K562 (cell line): ENCODE measurements around the gene DPH2. TPM values are rescaled to one million over a fixed set of nuclear protein-coding genes. Genes with fewer than 3 reads are reported as not detected.
A peak's percentile ranks its signal among the peaks of the same experiment; 100 is the strongest.

ENCODE experiments used
- ATF7 ChIP-seq: fragments of 450-650 bp; IDR thresholded peaks from 2 replicates; pipeline ENCODE4 v1.7.1; 2014; ENCODE audit warnings: mild to moderate bottlenecking, moderate library complexity
- CC2D1A ChIP-seq: fragments of 450-650 bp; IDR thresholded peaks from 2 replicates; pipeline ENCODE4 v1.6.1; 2017; ENCODE audit warnings: mild to moderate bottlenecking
- CEBPG ChIP-seq, 3 experiments: fragments of 200-800 bp in 1 of 3; sonication (Bioruptor generic) in 1 of 3; sonication (generic) in 1 of 3; formaldehyde crosslinking in 1 of 3; IDR thresholded peaks in 2 of 3; conservative IDR thresholded peaks in 1 of 3; 2 replicates each; pipeline versions ENCODE4 v1.6.1 to v1.8.0; 2016 to 2022; ENCODE audit warnings: missing compliant biosample characterization in 2 of 3, missing genetic modification characterization in 2 of 3, mild to moderate bottlenecking in 1 of 3, missing genetic modification reagents in 1 of 3
- CXXC5 ChIP-seq: fragments of 250-450 bp; sonication (Bioruptor Pico); IDR thresholded peaks from 2 replicates; pipeline ENCODE4 v1.8.0; 2022; ENCODE audit warnings: inconsistent platforms, mild to moderate bottlenecking, moderate library complexity
- EWSR1 ChIP-seq: fragments of 450-650 bp; IDR thresholded peaks from 2 replicates; pipeline ENCODE4 v1.6.1; 2018; ENCODE audit warnings: borderline replicate concordance, mild to moderate bottlenecking, low read depth, moderate library complexity; ENCODE audit not compliant: partially characterized antibody
- FOXA3 ChIP-seq, 2 experiments: fragments of 450-650 bp in 1 of 2; sonication (generic) in 1 of 2; formaldehyde crosslinking; IDR thresholded peaks in 1 of 2; conservative IDR thresholded peaks in 1 of 2; 2 replicates each; pipeline versions ENCODE4 v1.4.0 to v1.8.0; 2020 to 2022; ENCODE audit warnings: mild to moderate bottlenecking in 2 of 2, missing genetic modification reagents in 1 of 2
- FOXJ3 ChIP-seq: sonication (generic); formaldehyde crosslinking; IDR thresholded peaks from 2 replicates; pipeline ENCODE4 v1.4.0; 2020; ENCODE audit warnings: mild to moderate bottlenecking, missing genetic modification reagents
- HDAC3 ChIP-seq: fragments of 450-650 bp; IDR thresholded peaks from 2 replicates; pipeline ENCODE4 v1.6.1; 2018; ENCODE audit warnings: borderline replicate concordance, mild to moderate bottlenecking, moderate library complexity; ENCODE audit not compliant: partially characterized antibody
- KLF6 ChIP-seq: fragments of 250-450 bp; sonication (Bioruptor Pico); IDR thresholded peaks from 2 replicates; pipeline ENCODE4 v1.4.0; 2020; ENCODE audit warnings: mild to moderate bottlenecking, moderate library complexity, borderline replicate concordance
- MTA2 ChIP-seq: fragments of 450-650 bp; IDR thresholded peaks from 2 replicates; pipeline ENCODE4 v1.6.1; 2016; ENCODE audit warnings: low read depth
- MYC ChIP-seq, 2 experiments: fragments of 250-450 bp in 1 of 2; sonication (Bioruptor Pico) in 1 of 2; IDR thresholded peaks; 2 replicates each; pipeline versions ENCODE4 v1.5.1 to v1.6.1; 2012 to 2021; ENCODE audit warnings: low read depth in 2 of 2, borderline replicate concordance in 1 of 2, improper control_type of control experiment in 1 of 2, low read length in 1 of 2, mild to moderate bottlenecking in 1 of 2, moderate library complexity in 1 of 2
- NR0B1 ChIP-seq: fragments of 450-650 bp; IDR thresholded peaks from one replicate; pipeline ENCODE4 v1.6.1; 2018; ENCODE audit warnings: mild to moderate bottlenecking, moderate library complexity; ENCODE audit not compliant: partially characterized antibody
- PHF8 ChIP-seq: fragments of 200-600 bp; sonication (generic); IDR thresholded peaks from 2 replicates; pipeline ENCODE4 v1.6.1; 2012; ENCODE audit warnings: mixed run types, mild to moderate bottlenecking, inconsistent platforms, low read length, moderate library complexity, borderline replicate concordance
- PHTF2 ChIP-seq: fragments of 250-450 bp; sonication (Bioruptor Pico); IDR thresholded peaks from 2 replicates; pipeline ENCODE4 v1.5.0; 2021; ENCODE audit warnings: mild to moderate bottlenecking
- POLR2A ChIP-seq: fragments of 450-650 bp; conservative IDR thresholded peaks from 2 replicates; pipeline ENCODE4 v1.6.1; 2016
- POLR2G ChIP-seq: fragments of 200-400 bp; formaldehyde crosslinking; IDR thresholded peaks from 2 replicates; pipeline ENCODE4 v1.6.1; 2017; ENCODE audit warnings: low read depth, mild to moderate bottlenecking, antibody characterized with exemption, low read length, moderate library complexity
- RAD21 ChIP-seq, 2 experiments: fragments of 250-450 bp in 1 of 2; fragments of 450-650 bp in 1 of 2; sonication (Bioruptor Pico) in 1 of 2; formaldehyde crosslinking in 1 of 2; IDR thresholded peaks in 1 of 2; conservative IDR thresholded peaks in 1 of 2; 2 replicates each; pipeline versions ENCODE4 v1.4.0 to v1.8.0; 2020 to 2022; ENCODE audit warnings: mild to moderate bottlenecking in 2 of 2, moderate library complexity in 1 of 2
- RAD51 ChIP-seq: fragments of 450-650 bp; IDR thresholded peaks from 2 replicates; pipeline ENCODE4 v1.7.1; 2016; ENCODE audit warnings: low read depth, mild to moderate bottlenecking, borderline replicate concordance
- RBM17 ChIP-seq: fragments of 200-400 bp; formaldehyde crosslinking; IDR thresholded peaks from 2 replicates; pipeline ENCODE4 v1.6.1; 2017; ENCODE audit warnings: low read depth, mild to moderate bottlenecking, low read length, borderline replicate concordance
- ZNF311 ChIP-seq: fragments of 250-450 bp; sonication (Bioruptor Pico); IDR thresholded peaks from 2 replicates; pipeline ENCODE4 v1.4.0; 2020; ENCODE audit warnings: mild to moderate bottlenecking, moderate library complexity
- ZNF445 ChIP-seq: fragments of 250-450 bp; sonication (Bioruptor Pico); IDR thresholded peaks from 2 replicates; pipeline ENCODE4 v1.4.0; 2020; ENCODE audit warnings: low read depth, mild to moderate bottlenecking, moderate library complexity
- ZNF639 ChIP-seq, 2 experiments: fragments of 200-800 bp in 1 of 2; sonication (Bioruptor generic) in 1 of 2; sonication (generic) in 1 of 2; formaldehyde crosslinking in 1 of 2; IDR thresholded peaks in 1 of 2; conservative IDR thresholded peaks in 1 of 2; 2 replicates each; pipeline versions ENCODE4 v1.5.0 to v1.6.1; 2016 to 2020; ENCODE audit warnings: missing compliant biosample characterization in 1 of 2, missing genetic modification characterization in 1 of 2, missing genetic modification reagents in 1 of 2
- polyA plus RNA-seq, 8 experiments: library from polyadenylated mRNA; depleted of rRNA in 4 of 8; stranded (reverse) in 5 of 8; unstranded in 3 of 8; fragments of >200 nt; fragmentation: Nextera tagmentation in 2 of 8; fragmentation: Illumina TruSeq in 1 of 8; extraction: Ambion mirVana in 2 of 8; extraction: Trizol in 1 of 8; gene quantifications; 2 replicates each; pipeline versions ENCODE4 v1.2.1 to v1.2.3, GENCODE V29; 2011 to 2014; ENCODE audit warnings: inconsistent platforms in 1 of 8, missing spikeins in 1 of 8
- total RNA-seq, 7 experiments: library from RNA; depleted of rRNA in 6 of 7; stranded (reverse); fragments of >200 nt in 6 of 7; fragmentation: Illumina TruSeq in 2 of 7; extraction: Trizol in 2 of 7; gene quantifications; 2 replicates each; pipeline versions ENCODE4 v1.2.1 to v1.2.3, GENCODE V29; 2011 to 2021; ENCODE audit warnings: low replicate concordance in 1 of 7
- TF ChIP-seq, protein P1 (sequence below): IDR thresholded peaks from 2 replicates; pipeline ENCODE4 v1.6.1; 2014; ENCODE audit warnings: antibody characterized with exemption

The DPH2 gene
- total and polyA plus RNA-seq, 9 of the 15 experiments (the other 6 are each of a cell fraction or from before 2014, with no cell fraction given), result 17.9 to 94.1 (median 68.1) TPM

DNA sequence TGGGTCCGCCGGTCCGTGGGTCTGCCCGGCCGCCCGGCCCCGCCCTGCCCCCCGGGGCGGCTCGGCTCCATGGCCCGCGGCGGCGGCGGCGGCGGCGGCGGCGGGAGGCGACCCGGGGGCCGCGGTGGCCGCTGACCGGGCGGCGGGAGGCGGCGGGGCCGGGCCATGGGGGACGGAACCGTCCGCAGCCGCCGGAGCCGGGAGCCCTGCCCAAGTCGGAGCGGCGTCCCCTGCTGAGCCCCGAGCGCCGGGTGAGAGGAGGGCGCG is 9.4 kb downstream of the DPH2 start (continued):
- TF ChIP-seq CEBPG (CRISPR knock-in tag; IDR thresholded peaks at IDR 0.05), result no peak
- no peak for TF ChIP-seq CEBPG (tag; conservative IDR thresholded peaks at IDR 0.05 in 1 of 2, IDR thresholded peaks at IDR 0.05 in 1 of 2)
- no peak for TF ChIP-seq KLF6 (CRISPR knock-in tag)
- no peak for TF ChIP-seq POLR2A
- TF ChIP-seq ZNF445 (CRISPR knock-in tag), result no peak
- TF ChIP-seq CXXC5 (CRISPR knock-in tag), result 0 out of 2 replicates have a peak, but pooled peaks have one; percentile 34
- no peak for TF ChIP-seq FOXA3 (CRISPR knock-in tag; conservative IDR thresholded peaks at IDR 0.05 in 1 of 2, IDR thresholded peaks at IDR 0.05 in 1 of 2)
- no peak for TF ChIP-seq FOXJ3
- peak in 1 of 2 experiments; percentile 87; a peak in 1 of 4 replicates for TF ChIP-seq ZNF639 (CRISPR knock-in tag; conservative IDR thresholded peaks at IDR 0.05 in 1 of 2, IDR thresholded peaks at IDR 0.05 in 1 of 2)
- TF ChIP-seq ZNF311 (CRISPR knock-in tag), result no peak
- TF ChIP-seq PHTF2 (CRISPR knock-in tag), result no peak
- peak; percentile 34; the same call in 1 of the 2 replicates for TF ChIP-seq PHF8
- TF ChIP-seq ATF7, result no peak
- TF ChIP-seq MYC (IDR thresholded peaks at IDR 0.05; ENCODE audit: low read depth, low read length), result no peak
- no peak for TF ChIP-seq MYC (CRISPR knock-in tag; IDR thresholded peaks at IDR 0.05; ENCODE audit: borderline replicate concordance, low read depth)
- no peak for TF ChIP-seq EWSR1
- no peak for TF ChIP-seq CC2D1A
- TF ChIP-seq, protein P1, sequence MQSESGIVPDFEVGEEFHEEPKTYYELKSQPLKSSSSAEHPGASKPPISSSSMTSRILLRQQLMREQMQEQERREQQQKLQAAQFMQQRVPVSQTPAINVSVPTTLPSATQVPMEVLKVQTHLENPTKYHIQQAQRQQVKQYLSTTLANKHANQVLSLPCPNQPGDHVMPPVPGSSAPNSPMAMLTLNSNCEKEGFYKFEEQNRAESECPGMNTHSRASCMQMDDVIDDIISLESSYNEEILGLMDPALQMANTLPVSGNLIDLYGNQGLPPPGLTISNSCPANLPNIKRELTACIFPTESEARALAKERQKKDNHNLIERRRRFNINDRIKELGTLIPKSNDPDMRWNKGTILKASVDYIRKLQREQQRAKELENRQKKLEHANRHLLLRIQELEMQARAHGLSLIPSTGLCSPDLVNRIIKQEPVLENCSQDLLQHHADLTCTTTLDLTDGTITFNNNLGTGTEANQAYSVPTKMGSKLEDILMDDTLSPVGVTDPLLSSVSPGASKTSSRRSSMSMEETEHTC, result no peak
- no peak for TF ChIP-seq NR0B1
- no peak for TF ChIP-seq RAD21 (CRISPR knock-in tag; conservative IDR thresholded peaks at IDR 0.05 in 1 of 2, IDR thresholded peaks at IDR 0.05 in 1 of 2)
- TF ChIP-seq RBM17, result no peak
- peak; percentile 10; the same call in 1 of the 2 replicates for TF ChIP-seq POLR2G
- no peak for TF ChIP-seq MTA2
- no peak for TF ChIP-seq RAD51
- no peak for TF ChIP-seq HDAC3
